Measurements from ENCODE around the gene P3H2.

P3H2 gene

GRCh38 chr3:190101320-190102011 lies 19.2 kb downstream of the P3H2 start:
- peak overlapping the region; percentile 12; the same call in 1 of the 2 replicates for H3K4me2 ChIP-seq
- no peaks in the 10 kb centered on the region for H4K20me1 ChIP-seq (ENCODE audit: insufficient read depth)
- TF ChIP-seq CTCF (conservative IDR thresholded peaks at IDR 0.05; ENCODE audit: low read depth, low read length), result no peak
- H3K4me3 ChIP-seq (IDR thresholded peaks at IDR 0.05; ENCODE audit: insufficient read depth, low read depth, low read length), result no peak overlapping the region
- H3K79me2 ChIP-seq (ENCODE audit: insufficient read depth, low read depth), result no peaks in the 10 kb centered on the region
- no peak overlapping the region for H3K27ac ChIP-seq
- H3K9ac ChIP-seq, result no peak overlapping the region
- peaks cover 9% of the 10 kb centered on the region for H3K4me1 ChIP-seq (ENCODE audit: low read depth, poor library complexity, severe bottlenecking)
- no peaks in the 10 kb centered on the region for H3K27me3 ChIP-seq (ENCODE audit: insufficient read depth, low read depth)
- no peaks in the 10 kb centered on the region for H3K36me3 ChIP-seq (ENCODE audit: insufficient read depth)
- H2AFZ ChIP-seq (ENCODE audit: low read depth), result no peak overlapping the region

GRCh38 chr3:190099099-190099498 lies 21.6 kb downstream of the P3H2 start:
- no peaks in the 10 kb centered on the region for H3K79me2 ChIP-seq (ENCODE audit: insufficient read depth, low read depth)
- peaks cover 9% of the 10 kb centered on the region for H3K4me1 ChIP-seq (ENCODE audit: low read depth, poor library complexity, severe bottlenecking)
- no peak overlapping the region for H3K4me3 ChIP-seq (IDR thresholded peaks at IDR 0.05; ENCODE audit: insufficient read depth, low read depth, low read length)
- H2AFZ ChIP-seq (ENCODE audit: low read depth), result no peak overlapping the region
- H3K27ac ChIP-seq, result no peak overlapping the region
- H3K9ac ChIP-seq, result no peak overlapping the region
- no peak overlapping the region for H3K4me2 ChIP-seq
- H4K20me1 ChIP-seq (ENCODE audit: insufficient read depth), result no peaks in the 10 kb centered on the region
- no peaks in the 10 kb centered on the region for H3K27me3 ChIP-seq (ENCODE audit: insufficient read depth, low read depth)
- H3K36me3 ChIP-seq (ENCODE audit: insufficient read depth), result no peaks in the 10 kb centered on the region
- no peak for TF ChIP-seq CTCF (conservative IDR thresholded peaks at IDR 0.05; ENCODE audit: low read depth, low read length)

- H2AFZ ChIP-seq (ENCODE audit: low read depth), result no peak overlapping the region
- no peaks in the 10 kb centered on the region for H3K27me3 ChIP-seq (ENCODE audit: insufficient read depth, low read depth)
- no peak overlapping the region for H3K27ac ChIP-seq
- no peak overlapping the region for H3K9ac ChIP-seq
- no peaks in the 10 kb centered on the region for H3K36me3 ChIP-seq (ENCODE audit: insufficient read depth)
- no peak overlapping the region for H3K4me2 ChIP-seq
- H4K20me1 ChIP-seq (ENCODE audit: insufficient read depth), result no peaks in the 10 kb centered on the region
- H3K4me1 ChIP-seq (ENCODE audit: low read depth, poor library complexity, severe bottlenecking), result peaks cover 9% of the 10 kb centered on the region
- no peak for TF ChIP-seq CTCF (conservative IDR thresholded peaks at IDR 0.05; ENCODE audit: low read depth, low read length)
- no peaks in the 10 kb centered on the region for H3K79me2 ChIP-seq (ENCODE audit: insufficient read depth, low read depth)
- no peak overlapping the region for H3K4me3 ChIP-seq (IDR thresholded peaks at IDR 0.05; ENCODE audit: insufficient read depth, low read depth, low read length)
Observed at GRCh38 chr3:190097617-190098016, 23.1 kb downstream of the P3H2 start.

GRCh38 chr3:190097025-190097424 lies 23.7 kb downstream of the P3H2 start:
- Histone ChIP-seq H3K9ac (no peak overlapping the region), H3K27ac (no peak overlapping the region), H3K4me1 (ENCODE audit: low read depth, poor library complexity, severe bottlenecking) (peaks cover 9% of the 10 kb centered on the region), H3K27me3 (ENCODE audit: insufficient read depth, low read depth) (no peaks in the 10 kb centered on the region), H4K20me1 (ENCODE audit: insufficient read depth) (no peaks in the 10 kb centered on the region), H3K79me2 (ENCODE audit: insufficient read depth, low read depth) (no peaks in the 10 kb centered on the region), H2AFZ (ENCODE audit: low read depth) (no peak overlapping the region), H3K36me3 (ENCODE audit: insufficient read depth) (no peaks in the 10 kb centered on the region), H3K4me3 (IDR thresholded peaks at IDR 0.05; ENCODE audit: insufficient read depth, low read depth, low read length) (no peak overlapping the region), H3K4me2 (no peak overlapping the region)
- TF ChIP-seq CTCF (conservative IDR thresholded peaks at IDR 0.05; ENCODE audit: low read depth, low read length), result no peak

Measured in KMS-11 (cell line).